ENCODE results near the gene GNA12.
"Not testable (repeated sequence)": the region's sequence is repeated elsewhere in the genome, so short reads cannot be mapped to it uniquely, and the experiment has no call there.

Gene GNA12

GRCh38 chr7:2725178-2726105 lies 118.7 kb downstream of the GNA12 start:
- DNase-seq: no peak

GRCh38 chr7:2724453-2725177 lies 119.5 kb downstream of the GNA12 start:
- no peak for DNase-seq

- not testable (repeated sequence) for DNase-seq
Observed at GRCh38 chr7:2724036-2724435, 120.1 kb downstream of the GNA12 start.

GRCh38 chr7:2723138-2723850 lies 120.8 kb downstream of the GNA12 start:
- DNase-seq: no peak

GRCh38 chr7:2722591-2722990 lies 121.5 kb downstream of the GNA12 start:
- no peak for DNase-seq

- no peak for DNase-seq
Observed at GRCh38 chr7:2721842-2722241, 122.3 kb downstream of the GNA12 start.

- no peak for DNase-seq
Observed at GRCh38 chr7:2720024-2720423, 124.1 kb downstream of the GNA12 start.

- no peak for DNase-seq
Observed at GRCh38 chr7:2719007-2719406, 125.1 kb downstream of the GNA12 start.

GRCh38 chr7:2718296-2718965 lies 125.7 kb downstream of the GNA12 start:
- DNase-seq: no peak

- peak; percentile 58 for DNase-seq
Observed at GRCh38 chr7:2717293-2718261, 126.5 kb downstream of the GNA12 start.

GRCh38 chr7:2716906-2717292 lies 127.2 kb downstream of the GNA12 start:
- DNase-seq: no peak

- no peak for DNase-seq
Observed at GRCh38 chr7:2716488-2716887, 127.6 kb downstream of the GNA12 start.

GRCh38 chr7:2715341-2716231 lies 128.5 kb downstream of the GNA12 start:
- DNase-seq: no peak

GRCh38 chr7:2714636-2715035 lies 129.5 kb downstream of the GNA12 start:
- DNase-seq: no peak

- DNase-seq: no peak
Observed at GRCh38 chr7:2713978-2714377, 130.1 kb downstream of the GNA12 start.

GRCh38 chr7:2713370-2713769 lies 130.7 kb downstream of the GNA12 start:
- DNase-seq: no peak

- DNase-seq: no peak
Observed at GRCh38 chr7:2711895-2712675, 132.0 kb downstream of the GNA12 start.

GRCh38 chr7:2710901-2711551 lies 133.1 kb downstream of the GNA12 start:
- DNase-seq: no peak

GRCh38 chr7:2710286-2710655 lies 133.8 kb downstream of the GNA12 start:
- no peak for DNase-seq

Measured in left hindlimb (tissue), 1 donor.